KMS-11 (cell line): ENCODE data around the gene GPC3.

Experiments used
- H2AFZ ChIP-seq: fragments of 200-600 bp; sonication (generic); 2 replicates; pipeline ENCODE4 v1.6.1; 2016; ENCODE audit warnings: antibody characterized with exemption, mixed run types, low read depth
- H3K27ac ChIP-seq: fragments of 200-600 bp; sonication (generic); 2 replicates; pipeline ENCODE4 v1.6.1; 2016; ENCODE audit warnings: mild to moderate bottlenecking, mixed run types
- H3K27me3 ChIP-seq: fragments of 200-600 bp; sonication (generic); 2 replicates; pipeline ENCODE4 v1.6.1; 2017; ENCODE audit warnings: mild to moderate bottlenecking, low read depth, mixed run types, moderate library complexity; ENCODE audit not compliant: insufficient read depth
- H3K36me3 ChIP-seq: fragments of 200-600 bp; sonication (generic); 2 replicates; pipeline ENCODE4 v1.6.1; 2017; ENCODE audit warnings: mild to moderate bottlenecking, mixed run types; ENCODE audit not compliant: insufficient read depth
- H3K4me1 ChIP-seq: fragments of 200-600 bp; sonication (generic); 2 replicates; pipeline ENCODE4 v1.6.1; 2016; ENCODE audit warnings: mild to moderate bottlenecking, low read depth, mixed run types; ENCODE audit not compliant: poor library complexity, severe bottlenecking
- H3K4me2 ChIP-seq: fragments of 200-600 bp; sonication (generic); 2 replicates; pipeline ENCODE4 v1.7.0; 2016; ENCODE audit warnings: mild to moderate bottlenecking, mixed run types
- H3K4me3 ChIP-seq: fragments of 200-600 bp; sonication (generic); IDR thresholded peaks from 2 replicates; pipeline ENCODE4 v1.6.1; 2017; ENCODE audit warnings: low read depth, low read length, mixed read lengths; ENCODE audit not compliant: insufficient read depth
- H3K79me2 ChIP-seq: fragments of 200-600 bp; sonication (generic); 2 replicates; pipeline ENCODE4 v1.6.1; 2016; ENCODE audit warnings: low read depth, mixed run types; ENCODE audit not compliant: insufficient read depth
- H3K9ac ChIP-seq: fragments of 200-600 bp; sonication (generic); 2 replicates; pipeline ENCODE4 v1.6.1; 2016; ENCODE audit warnings: mild to moderate bottlenecking, mixed run types
- H4K20me1 ChIP-seq: fragments of 200-600 bp; sonication (generic); 2 replicates; pipeline ENCODE4 v1.6.1; 2016; ENCODE audit warnings: mild to moderate bottlenecking, mixed run types; ENCODE audit not compliant: insufficient read depth
- TF ChIP-seq, protein P1 (sequence below): fragments of 200-600 bp; sonication (generic); conservative IDR thresholded peaks from 2 replicates; pipeline ENCODE4 v1.6.1; 2017; ENCODE audit warnings: low read depth, mild to moderate bottlenecking, antibody characterized with exemption, low read length, moderate library complexity, mixed read lengths

The GPC3 gene

GRCh38 chrX:133590703-133591505 lies 394.5 kb downstream of the GPC3 start:
- Histone ChIP-seq H3K9ac (no peak overlapping the region), H2AFZ (no peak overlapping the region), H3K27me3 (no peaks in the 10 kb centered on the region), H3K4me1 (no peaks in the 10 kb centered on the region), H3K4me2 (no peak overlapping the region), H3K4me3 (no peak overlapping the region), H3K79me2 (no peaks in the 10 kb centered on the region), H4K20me1 (no peaks in the 10 kb centered on the region), H3K36me3 (no peaks in the 10 kb centered on the region), H3K27ac (no peak overlapping the region)
- TF ChIP-seq, protein P1, sequence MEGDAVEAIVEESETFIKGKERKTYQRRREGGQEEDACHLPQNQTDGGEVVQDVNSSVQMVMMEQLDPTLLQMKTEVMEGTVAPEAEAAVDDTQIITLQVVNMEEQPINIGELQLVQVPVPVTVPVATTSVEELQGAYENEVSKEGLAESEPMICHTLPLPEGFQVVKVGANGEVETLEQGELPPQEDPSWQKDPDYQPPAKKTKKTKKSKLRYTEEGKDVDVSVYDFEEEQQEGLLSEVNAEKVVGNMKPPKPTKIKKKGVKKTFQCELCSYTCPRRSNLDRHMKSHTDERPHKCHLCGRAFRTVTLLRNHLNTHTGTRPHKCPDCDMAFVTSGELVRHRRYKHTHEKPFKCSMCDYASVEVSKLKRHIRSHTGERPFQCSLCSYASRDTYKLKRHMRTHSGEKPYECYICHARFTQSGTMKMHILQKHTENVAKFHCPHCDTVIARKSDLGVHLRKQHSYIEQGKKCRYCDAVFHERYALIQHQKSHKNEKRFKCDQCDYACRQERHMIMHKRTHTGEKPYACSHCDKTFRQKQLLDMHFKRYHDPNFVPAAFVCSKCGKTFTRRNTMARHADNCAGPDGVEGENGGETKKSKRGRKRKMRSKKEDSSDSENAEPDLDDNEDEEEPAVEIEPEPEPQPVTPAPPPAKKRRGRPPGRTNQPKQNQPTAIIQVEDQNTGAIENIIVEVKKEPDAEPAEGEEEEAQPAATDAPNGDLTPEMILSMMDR: no peak

GRCh38 chrX:133588827-133589226 lies 396.6 kb downstream of the GPC3 start:
- Histone ChIP-seq H2AFZ (no peak overlapping the region), H3K4me1 (no peaks in the 10 kb centered on the region), H3K27me3 (no peaks in the 10 kb centered on the region), H3K36me3 (no peaks in the 10 kb centered on the region), H3K27ac (no peak overlapping the region), H4K20me1 (no peaks in the 10 kb centered on the region), H3K9ac (no peak overlapping the region), H3K4me3 (no peak overlapping the region), H3K79me2 (no peaks in the 10 kb centered on the region), H3K4me2 (no peak overlapping the region)
- TF ChIP-seq, protein P1: no peak

DNA sequence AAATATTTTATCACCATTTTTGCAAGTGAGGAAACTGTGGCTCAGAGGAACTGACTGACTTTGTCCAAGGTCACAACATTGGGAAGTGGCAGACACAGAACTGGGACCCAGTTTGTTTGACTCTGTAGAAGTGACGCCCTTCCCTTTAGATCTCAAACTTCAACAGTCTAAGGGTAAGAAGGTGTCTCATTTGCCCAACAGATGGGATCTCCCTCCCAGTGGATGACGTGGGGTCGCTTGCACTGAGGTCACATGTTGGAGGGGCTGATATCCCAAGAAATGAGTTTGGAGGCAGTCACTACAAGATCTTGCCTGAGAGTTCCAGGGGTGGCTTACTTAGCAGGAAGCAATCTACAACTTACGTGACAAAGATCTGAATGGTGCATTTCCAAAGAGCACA lies 397.6 kb downstream of the GPC3 start:
- Histone ChIP-seq H3K36me3 (no peaks in the 10 kb centered on the region), H3K27me3 (no peaks in the 10 kb centered on the region), H4K20me1 (no peaks in the 10 kb centered on the region)

DNA sequence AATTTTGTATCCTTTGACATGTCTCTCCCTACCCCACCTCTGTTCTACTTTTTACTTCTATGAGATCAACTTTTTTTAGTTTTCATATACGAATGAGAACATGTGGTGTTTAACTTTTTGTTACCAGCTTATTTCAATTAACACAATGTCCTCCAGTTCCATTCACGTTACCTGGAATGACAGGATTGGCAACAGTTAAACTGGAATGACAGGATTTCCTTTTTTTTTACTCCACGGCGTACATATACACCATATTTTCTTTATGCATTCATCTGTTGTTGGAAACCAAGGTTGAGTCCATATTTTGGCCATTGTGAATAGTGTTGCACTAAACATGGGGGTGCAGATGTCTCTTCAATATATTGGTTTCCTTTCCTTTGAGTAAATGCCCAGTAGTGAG lies 398.3 kb downstream of the GPC3 start:
- Histone ChIP-seq H3K79me2 (no peaks in the 10 kb centered on the region), H2AFZ (no peak overlapping the region), H3K4me1 (no peaks in the 10 kb centered on the region), H3K27ac (no peak overlapping the region), H3K4me3 (no peak overlapping the region), H3K4me2 (no peak overlapping the region), H4K20me1 (no peaks in the 10 kb centered on the region), H3K36me3 (no peaks in the 10 kb centered on the region), H3K27me3 (no peaks in the 10 kb centered on the region), H3K9ac (no peak overlapping the region)
- TF ChIP-seq, protein P1: no peak

More for the DNA sequence above, 397.6 kb downstream of the GPC3 start:
- no peak overlapping the region for H3K9ac ChIP-seq
- no peak overlapping the region for H3K4me3 ChIP-seq
- H3K4me2 ChIP-seq: no peak overlapping the region
- H3K79me2 ChIP-seq: no peaks in the 10 kb centered on the region
- TF ChIP-seq, protein P1: no peak
- H3K4me1 ChIP-seq: no peaks in the 10 kb centered on the region
- no peak overlapping the region for H2AFZ ChIP-seq
- H3K27ac ChIP-seq: no peak overlapping the region
